Measurements from ENCODE around the gene TFDP1.

TFDP1 gene

GRCh38 chr13:113634279-113635047 is 49.9 kb downstream of the TFDP1 start:
- H2AFZ ChIP-seq (ENCODE audit: low read depth, low read length, severe bottlenecking) = no peak overlapping the region
- no peaks in the 10 kb centered on the region for H3F3A ChIP-seq (ENCODE audit: insufficient read depth)
- no peaks in the 10 kb centered on the region for H3K9me3 ChIP-seq (ENCODE audit: insufficient read depth, low read length)
- no peak overlapping the region for H3K4me3 ChIP-seq (ENCODE audit: insufficient read depth, low read length, poor library complexity, severe bottlenecking)
- TF ChIP-seq EZH2phosphoT487 (conservative IDR thresholded peaks at IDR 0.05; ENCODE audit: low read length) = no peak
- no peak for TF ChIP-seq CTCF (IDR thresholded peaks at IDR 0.05; ENCODE audit: insufficient read depth, low read length, poor library complexity, severe bottlenecking)
- H3K27me3 ChIP-seq (ENCODE audit: low read length) = no peaks in the 10 kb centered on the region
- H3K36me3 ChIP-seq (ENCODE audit: low read length) = peaks cover 17% of the 10 kb centered on the region
- H4K20me1 ChIP-seq (ENCODE audit: low read depth, low read length) = no peaks in the 10 kb centered on the region; the same call in 1 of the 2 replicates
- H3K4me2 ChIP-seq (ENCODE audit: low read depth, low read length, poor library complexity, severe bottlenecking) = no peak overlapping the region
- H3K79me2 ChIP-seq (ENCODE audit: insufficient read depth, low read length) = peaks cover 26% of the 10 kb centered on the region; the same call in 1 of the 2 replicates
- no peaks in the 10 kb centered on the region for H3K9me2 ChIP-seq (replicated peaks; ENCODE audit: insufficient read depth, low read length)
- H3K9ac ChIP-seq (ENCODE audit: low read length) = no peak overlapping the region
- H3K27ac ChIP-seq (ENCODE audit: low read depth, low read length) = no peak overlapping the region

- Histone ChIP-seq H3K36me3 (ENCODE audit: low read length) (peaks cover 18% of the 10 kb centered on the region), H3K9ac (ENCODE audit: low read length) (no peak overlapping the region), H3F3A (ENCODE audit: insufficient read depth) (no peaks in the 10 kb centered on the region), H3K79me2 (ENCODE audit: insufficient read depth, low read length) (peaks cover 23% of the 10 kb centered on the region; the same call in 1 of the 2 replicates), H3K9me3 (ENCODE audit: insufficient read depth, low read length) (no peaks in the 10 kb centered on the region), H3K27me3 (ENCODE audit: low read length) (no peaks in the 10 kb centered on the region), H4K20me1 (ENCODE audit: low read depth, low read length) (no peaks in the 10 kb centered on the region; the same call in 1 of the 2 replicates), H3K9me2 (replicated peaks; ENCODE audit: insufficient read depth, low read length) (no peaks in the 10 kb centered on the region), H3K4me2 (ENCODE audit: low read depth, low read length, poor library complexity, severe bottlenecking) (no peak overlapping the region), H2AFZ (ENCODE audit: low read depth, low read length, severe bottlenecking) (no peak overlapping the region), H3K4me3 (ENCODE audit: insufficient read depth, low read length, poor library complexity, severe bottlenecking) (no peak overlapping the region), H3K27ac (ENCODE audit: low read depth, low read length) (no peak overlapping the region)
- TF ChIP-seq EZH2phosphoT487 (conservative IDR thresholded peaks at IDR 0.05; ENCODE audit: low read length) (no peak), CTCF (IDR thresholded peaks at IDR 0.05; ENCODE audit: insufficient read depth, low read length, poor library complexity, severe bottlenecking) (no peak)
Measured at GRCh38 chr13:113635048-113635420, 50.5 kb downstream of the TFDP1 start.

GRCh38 chr13:113635709-113636108 is 51.2 kb downstream of the TFDP1 start:
- Histone ChIP-seq H3K9me3 (ENCODE audit: insufficient read depth, low read length) (no peaks in the 10 kb centered on the region), H3K9me2 (replicated peaks; ENCODE audit: insufficient read depth, low read length) (no peaks in the 10 kb centered on the region), H4K20me1 (ENCODE audit: low read depth, low read length) (no peaks in the 10 kb centered on the region; the same call in 1 of the 2 replicates), H3K9ac (ENCODE audit: low read length) (no peak overlapping the region), H3K79me2 (ENCODE audit: insufficient read depth, low read length) (peaks cover 18% of the 10 kb centered on the region; the same call in 1 of the 2 replicates), H3K4me2 (ENCODE audit: low read depth, low read length, poor library complexity, severe bottlenecking) (no peak overlapping the region), H3K4me3 (ENCODE audit: insufficient read depth, low read length, poor library complexity, severe bottlenecking) (no peak overlapping the region), H2AFZ (ENCODE audit: low read depth, low read length, severe bottlenecking) (no peak overlapping the region), H3K27ac (ENCODE audit: low read depth, low read length) (no peak overlapping the region), H3F3A (ENCODE audit: insufficient read depth) (no peaks in the 10 kb centered on the region), H3K36me3 (ENCODE audit: low read length) (peaks cover 20% of the 10 kb centered on the region), H3K27me3 (ENCODE audit: low read length) (no peaks in the 10 kb centered on the region)
- no peak for TF ChIP-seq CTCF (IDR thresholded peaks at IDR 0.05; ENCODE audit: insufficient read depth, low read length, poor library complexity, severe bottlenecking)
- TF ChIP-seq EZH2phosphoT487 (conservative IDR thresholded peaks at IDR 0.05; ENCODE audit: low read length) = no peak
